GM23338 (cell line): ENCODE data around the gene MMAB. TPM values are rescaled to one million over a fixed set of nuclear protein-coding genes. Genes with fewer than 3 reads are reported as not detected.

Experiments used
- ATAC-seq: fragments of 200-7000 bp; cut with Tn5 transposase; 3 replicates; pipeline ENCODE4 v1.9.1; 2020
- DNase-seq: peaks from one replicate; pipeline ENCODE4 v3.0.0-alpha.2; 2015; ENCODE audit warnings: low spot score
- H2AFZ ChIP-seq: fragments of 200-600 bp; sonication (generic); 2 replicates; pipeline ENCODE4 v1.8.0; 2016; ENCODE audit warnings: antibody characterized with exemption, mild to moderate bottlenecking, moderate library complexity
- H3F3A ChIP-seq: fragments of 200-600 bp; sonication (generic); replicated peaks from 2 replicates; pipeline ENCODE4 v1.8.0; 2017; ENCODE audit warnings: antibody characterized with exemption, mixed run types, low read depth
- H3K27ac ChIP-seq: fragments of 200-600 bp; sonication (generic); 2 replicates; pipeline ENCODE4 v1.6.1; 2016; ENCODE audit warnings: low read depth
- H3K27me3 ChIP-seq: fragments of 200-600 bp; sonication (generic); 2 replicates; pipeline ENCODE4 v1.8.0; 2016; ENCODE audit warnings: mild to moderate bottlenecking, mixed run types, moderate library complexity; ENCODE audit not compliant: insufficient read depth
- H3K36me3 ChIP-seq: fragments of 200-600 bp; sonication (generic); 2 replicates; pipeline ENCODE4 v1.8.0; 2016; ENCODE audit warnings: mild to moderate bottlenecking; ENCODE audit not compliant: insufficient read depth
- H3K4me1 ChIP-seq: fragments of 200-600 bp; sonication (generic); 2 replicates; pipeline ENCODE4 v1.8.0; 2016; ENCODE audit warnings: mild to moderate bottlenecking, moderate library complexity; ENCODE audit not compliant: insufficient read depth
- H3K4me2 ChIP-seq: fragments of 200-600 bp; sonication (generic); 2 replicates; pipeline ENCODE4 v1.7.1; 2017; ENCODE audit warnings: mixed run types
- H3K4me3 ChIP-seq: fragments of 200-600 bp; sonication (generic); 2 replicates; pipeline ENCODE4 v1.6.1; 2016; ENCODE audit warnings: mixed run types
- H3K79me2 ChIP-seq: fragments of 200-600 bp; sonication (generic); replicated peaks from 2 replicates; pipeline ENCODE4 v1.8.0; 2017; ENCODE audit warnings: mild to moderate bottlenecking; ENCODE audit not compliant: insufficient read depth
- H3K9me2 ChIP-seq: fragments of 200-600 bp; sonication (generic); 2 replicates; pipeline ENCODE4 v1.8.0; 2017; ENCODE audit not compliant: insufficient read depth
- H4K20me1 ChIP-seq: fragments of 200-600 bp; sonication (generic); replicated peaks from 2 replicates; pipeline ENCODE4 v1.8.0; 2017; ENCODE audit warnings: mild to moderate bottlenecking; ENCODE audit not compliant: insufficient read depth
- H3K27ac Mint-ChIP-seq: 2 replicates; pipeline ENCODE4 v1.8.0; 2020; ENCODE audit warnings: inconsistent platforms, mild to moderate bottlenecking, moderate library complexity, mixed read lengths
- H3K27me3 Mint-ChIP-seq: 3 replicates; pipeline ENCODE4 v1.8.0; 2022; ENCODE audit warnings: low read depth, mild to moderate bottlenecking, moderate library complexity, mixed read lengths, inconsistent platforms; ENCODE audit not compliant: insufficient read depth, poor library complexity
- H3K36me3 Mint-ChIP-seq: 3 replicates; pipeline ENCODE4 v1.8.0; 2021; ENCODE audit warnings: low read depth, mild to moderate bottlenecking, inconsistent platforms, moderate library complexity, mixed read lengths
- H3K4me1 Mint-ChIP-seq: 3 replicates; pipeline ENCODE4 v1.8.0; 2020; ENCODE audit warnings: mild to moderate bottlenecking, inconsistent platforms, mixed read lengths
- H3K4me3 Mint-ChIP-seq: 3 replicates; pipeline ENCODE4 v1.8.0; 2021; ENCODE audit warnings: moderate library complexity, mild to moderate bottlenecking, inconsistent platforms, mixed read lengths
- H3K9me3 Mint-ChIP-seq: 3 replicates; pipeline ENCODE4 v1.8.0; 2020; ENCODE audit warnings: moderate library complexity, mild to moderate bottlenecking, inconsistent platforms, mixed read lengths
- CREB1 ChIP-seq: fragments of 250-450 bp; sonication (Bioruptor Pico); IDR thresholded peaks from 2 replicates; pipeline ENCODE4 v1.5.0; 2020; ENCODE audit warnings: low read depth, mild to moderate bottlenecking, moderate library complexity
- EZH2 ChIP-seq: fragments of 200-600 bp; sonication (generic); IDR thresholded peaks from one replicate; pipeline ENCODE4 v1.8.0; 2017; ENCODE audit warnings: antibody characterized with exemption, mild to moderate bottlenecking, low read depth; ENCODE audit not compliant: unreplicated experiment
- EZH2phosphoT487 ChIP-seq: fragments of 200-600 bp; sonication (generic); IDR thresholded peaks from one replicate; pipeline ENCODE4 v1.8.1; 2018; ENCODE audit warnings: antibody characterized with exemption; ENCODE audit not compliant: unreplicated experiment
- POLR2AphosphoS5 ChIP-seq: IDR thresholded peaks from 2 replicates; pipeline ENCODE4 v1.6.1; 2016; ENCODE audit warnings: antibody characterized with exemption, low read depth
- STAT1 ChIP-seq: IDR thresholded peaks from one replicate; pipeline ENCODE4 v1.6.1; 2016; ENCODE audit warnings: antibody characterized with exemption; ENCODE audit not compliant: unreplicated experiment
- ZNF331 ChIP-seq: fragments of 250-450 bp; sonication (Bioruptor Pico); IDR thresholded peaks from 2 replicates; pipeline ENCODE4 v1.5.0; 2020; ENCODE audit warnings: low read depth, mild to moderate bottlenecking, moderate library complexity
- polyA plus RNA-seq: library from polyadenylated mRNA; unstranded; fragments of >200 nt; fragmentation: Nextera tagmentation; extraction: Ambion mirVana; gene quantifications from 2 replicates; pipeline ENCODE4 v1.2.1, GENCODE V29; 2016
- total RNA-seq: library from RNA; depleted of rRNA; stranded (reverse); fragments of >200 nt; shearing (Covaris generic); gene quantifications from 2 replicates; pipeline ENCODE4 v1.2.3, GENCODE V29; 2014
- TF ChIP-seq, protein P1 (sequence below), 2 experiments: fragments of 200-600 bp in 1 of 2; sonication (generic) in 1 of 2; conservative IDR thresholded peaks; 2 replicates each; pipeline versions ENCODE4 v1.5.1 to v1.6.1; 2016 to 2017; ENCODE audit warnings: antibody characterized with exemption in 2 of 2, low read depth in 2 of 2, mild to moderate bottlenecking in 2 of 2, moderate library complexity in 1 of 2
- TF ChIP-seq, protein P2 (sequence below): fragments of 250-450 bp; sonication (Bioruptor Pico); IDR thresholded peaks from 2 replicates; pipeline ENCODE4 v1.5.0; 2020; ENCODE audit warnings: mild to moderate bottlenecking, moderate library complexity
- TF ChIP-seq, protein P3 (sequence below): IDR thresholded peaks from 2 replicates; pipeline ENCODE4 v1.6.1; 2016; ENCODE audit warnings: antibody characterized with exemption

MMAB gene
- total and polyA plus RNA-seq, 2 experiments from 2014 or later, result 24.7 to 38.5 TPM

DNA sequence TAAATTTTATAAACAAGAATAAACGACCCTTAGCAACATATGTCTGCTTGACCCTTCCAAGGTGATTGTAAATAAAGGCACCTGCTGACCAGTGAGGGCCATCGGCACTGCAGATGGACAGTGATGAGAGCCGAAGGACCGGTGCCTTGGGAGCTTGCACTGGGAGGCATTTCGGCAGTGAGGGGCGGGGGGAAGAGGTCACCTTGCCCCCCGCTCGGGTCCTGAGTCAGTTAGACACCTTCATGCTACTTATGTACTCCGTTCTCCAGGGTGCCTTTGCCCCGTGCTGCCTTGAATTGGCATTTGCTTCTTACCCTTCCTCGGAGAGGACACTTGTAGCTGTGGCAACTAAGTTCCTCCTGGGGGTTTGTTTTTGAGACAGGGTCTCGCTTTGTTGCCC is 23.0 kb downstream of the MMAB start:
- Histone ChIP-seq H4K20me1 (no peaks in the 10 kb centered on the region), H3K36me3 (no peaks in the 10 kb centered on the region), H3F3A (no peaks in the 10 kb centered on the region), H2AFZ (no peak overlapping the region), H3K9me2 (no peaks in the 10 kb centered on the region), H3K4me1 (no peaks in the 10 kb centered on the region), H3K4me2 (no peak overlapping the region), H3K79me2 (no peaks in the 10 kb centered on the region), H3K4me3 (no peak overlapping the region), H3K27me3 (no peaks in the 10 kb centered on the region), H3K27ac (no peak overlapping the region)
- Mint-ChIP-seq H3K27me3 (peaks cover 7% of the 10 kb centered on the region), H3K27ac (no peak overlapping the region), H3K4me1 (no peaks in the 10 kb centered on the region; the same call in 2 of the 3 replicates), H3K36me3 (no peaks in the 10 kb centered on the region), H3K9me3 (no peaks in the 10 kb centered on the region), H3K4me3 (no peak overlapping the region)
- DNase-seq, result no peak
- no peak for ATAC-seq
- no peak for TF ChIP-seq POLR2AphosphoS5
- TF ChIP-seq EZH2, result no peak
- no peak for TF ChIP-seq CREB1 (CRISPR knock-in tag)
- no peak for TF ChIP-seq EZH2phosphoT487
- TF ChIP-seq, protein P1, sequence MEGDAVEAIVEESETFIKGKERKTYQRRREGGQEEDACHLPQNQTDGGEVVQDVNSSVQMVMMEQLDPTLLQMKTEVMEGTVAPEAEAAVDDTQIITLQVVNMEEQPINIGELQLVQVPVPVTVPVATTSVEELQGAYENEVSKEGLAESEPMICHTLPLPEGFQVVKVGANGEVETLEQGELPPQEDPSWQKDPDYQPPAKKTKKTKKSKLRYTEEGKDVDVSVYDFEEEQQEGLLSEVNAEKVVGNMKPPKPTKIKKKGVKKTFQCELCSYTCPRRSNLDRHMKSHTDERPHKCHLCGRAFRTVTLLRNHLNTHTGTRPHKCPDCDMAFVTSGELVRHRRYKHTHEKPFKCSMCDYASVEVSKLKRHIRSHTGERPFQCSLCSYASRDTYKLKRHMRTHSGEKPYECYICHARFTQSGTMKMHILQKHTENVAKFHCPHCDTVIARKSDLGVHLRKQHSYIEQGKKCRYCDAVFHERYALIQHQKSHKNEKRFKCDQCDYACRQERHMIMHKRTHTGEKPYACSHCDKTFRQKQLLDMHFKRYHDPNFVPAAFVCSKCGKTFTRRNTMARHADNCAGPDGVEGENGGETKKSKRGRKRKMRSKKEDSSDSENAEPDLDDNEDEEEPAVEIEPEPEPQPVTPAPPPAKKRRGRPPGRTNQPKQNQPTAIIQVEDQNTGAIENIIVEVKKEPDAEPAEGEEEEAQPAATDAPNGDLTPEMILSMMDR (conservative IDR thresholded peaks at IDR 0.05; ENCODE audit: low read depth in 2 of 2), result no peak

DNA sequence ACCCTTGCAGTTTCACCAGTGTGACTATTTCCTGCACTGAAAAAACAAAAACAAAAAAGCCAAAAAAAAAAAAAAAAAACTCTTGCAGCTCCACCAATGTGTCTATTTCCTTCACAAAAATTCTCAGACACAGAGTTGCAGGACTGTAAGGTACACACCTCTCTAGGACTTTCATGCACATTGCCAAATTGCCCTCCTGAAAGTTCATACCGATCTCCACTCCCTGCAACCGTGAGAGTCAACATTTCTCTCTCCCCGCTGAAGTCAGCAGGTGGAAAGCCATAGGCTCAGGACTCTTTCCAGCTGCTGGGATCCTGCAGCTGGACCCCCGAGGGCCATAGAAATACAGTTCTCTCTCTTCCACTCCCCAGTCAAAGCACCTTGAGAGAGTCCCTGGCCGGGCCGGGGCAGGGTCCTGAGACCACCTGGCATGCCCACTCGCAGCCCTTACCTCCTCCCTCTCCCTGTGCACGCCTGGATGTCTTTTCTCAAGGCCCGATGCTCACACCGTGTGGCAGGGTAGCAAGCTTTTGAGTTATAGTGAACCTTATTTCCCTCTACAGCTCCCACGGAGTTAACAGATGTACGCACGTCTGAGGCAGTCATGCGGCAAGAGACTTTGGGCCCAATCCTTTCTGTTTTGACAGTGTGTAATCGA is 23.6 kb downstream of the MMAB start:
- H3K36me3 Mint-ChIP-seq, result no peaks in the 10 kb centered on the region
- Histone ChIP-seq H3K36me3 (no peaks in the 10 kb centered on the region), H3K4me2 (no peak overlapping the region), H3K4me3 (no peak overlapping the region), H3K79me2 (no peaks in the 10 kb centered on the region), H2AFZ (no peak overlapping the region), H3K4me1 (no peaks in the 10 kb centered on the region), H3K27me3 (no peaks in the 10 kb centered on the region), H3F3A (no peaks in the 10 kb centered on the region), H3K27ac (no peak overlapping the region), H4K20me1 (no peaks in the 10 kb centered on the region), H3K9me2 (no peaks in the 10 kb centered on the region)
- ATAC-seq, result no peak; the same call in 1 of the 3 replicates
- no peak overlapping the region for H3K4me3 Mint-ChIP-seq
- no peak for DNase-seq
- no peaks in the 10 kb centered on the region for H3K9me3 Mint-ChIP-seq
- H3K27ac Mint-ChIP-seq, result no peak overlapping the region
- H3K4me1 Mint-ChIP-seq, result no peaks in the 10 kb centered on the region; the same call in 2 of the 3 replicates
- peaks cover 7% of the 10 kb centered on the region for H3K27me3 Mint-ChIP-seq
- TF ChIP-seq ZNF331 (CRISPR knock-in tag), result no peak
- TF ChIP-seq, protein P2, sequence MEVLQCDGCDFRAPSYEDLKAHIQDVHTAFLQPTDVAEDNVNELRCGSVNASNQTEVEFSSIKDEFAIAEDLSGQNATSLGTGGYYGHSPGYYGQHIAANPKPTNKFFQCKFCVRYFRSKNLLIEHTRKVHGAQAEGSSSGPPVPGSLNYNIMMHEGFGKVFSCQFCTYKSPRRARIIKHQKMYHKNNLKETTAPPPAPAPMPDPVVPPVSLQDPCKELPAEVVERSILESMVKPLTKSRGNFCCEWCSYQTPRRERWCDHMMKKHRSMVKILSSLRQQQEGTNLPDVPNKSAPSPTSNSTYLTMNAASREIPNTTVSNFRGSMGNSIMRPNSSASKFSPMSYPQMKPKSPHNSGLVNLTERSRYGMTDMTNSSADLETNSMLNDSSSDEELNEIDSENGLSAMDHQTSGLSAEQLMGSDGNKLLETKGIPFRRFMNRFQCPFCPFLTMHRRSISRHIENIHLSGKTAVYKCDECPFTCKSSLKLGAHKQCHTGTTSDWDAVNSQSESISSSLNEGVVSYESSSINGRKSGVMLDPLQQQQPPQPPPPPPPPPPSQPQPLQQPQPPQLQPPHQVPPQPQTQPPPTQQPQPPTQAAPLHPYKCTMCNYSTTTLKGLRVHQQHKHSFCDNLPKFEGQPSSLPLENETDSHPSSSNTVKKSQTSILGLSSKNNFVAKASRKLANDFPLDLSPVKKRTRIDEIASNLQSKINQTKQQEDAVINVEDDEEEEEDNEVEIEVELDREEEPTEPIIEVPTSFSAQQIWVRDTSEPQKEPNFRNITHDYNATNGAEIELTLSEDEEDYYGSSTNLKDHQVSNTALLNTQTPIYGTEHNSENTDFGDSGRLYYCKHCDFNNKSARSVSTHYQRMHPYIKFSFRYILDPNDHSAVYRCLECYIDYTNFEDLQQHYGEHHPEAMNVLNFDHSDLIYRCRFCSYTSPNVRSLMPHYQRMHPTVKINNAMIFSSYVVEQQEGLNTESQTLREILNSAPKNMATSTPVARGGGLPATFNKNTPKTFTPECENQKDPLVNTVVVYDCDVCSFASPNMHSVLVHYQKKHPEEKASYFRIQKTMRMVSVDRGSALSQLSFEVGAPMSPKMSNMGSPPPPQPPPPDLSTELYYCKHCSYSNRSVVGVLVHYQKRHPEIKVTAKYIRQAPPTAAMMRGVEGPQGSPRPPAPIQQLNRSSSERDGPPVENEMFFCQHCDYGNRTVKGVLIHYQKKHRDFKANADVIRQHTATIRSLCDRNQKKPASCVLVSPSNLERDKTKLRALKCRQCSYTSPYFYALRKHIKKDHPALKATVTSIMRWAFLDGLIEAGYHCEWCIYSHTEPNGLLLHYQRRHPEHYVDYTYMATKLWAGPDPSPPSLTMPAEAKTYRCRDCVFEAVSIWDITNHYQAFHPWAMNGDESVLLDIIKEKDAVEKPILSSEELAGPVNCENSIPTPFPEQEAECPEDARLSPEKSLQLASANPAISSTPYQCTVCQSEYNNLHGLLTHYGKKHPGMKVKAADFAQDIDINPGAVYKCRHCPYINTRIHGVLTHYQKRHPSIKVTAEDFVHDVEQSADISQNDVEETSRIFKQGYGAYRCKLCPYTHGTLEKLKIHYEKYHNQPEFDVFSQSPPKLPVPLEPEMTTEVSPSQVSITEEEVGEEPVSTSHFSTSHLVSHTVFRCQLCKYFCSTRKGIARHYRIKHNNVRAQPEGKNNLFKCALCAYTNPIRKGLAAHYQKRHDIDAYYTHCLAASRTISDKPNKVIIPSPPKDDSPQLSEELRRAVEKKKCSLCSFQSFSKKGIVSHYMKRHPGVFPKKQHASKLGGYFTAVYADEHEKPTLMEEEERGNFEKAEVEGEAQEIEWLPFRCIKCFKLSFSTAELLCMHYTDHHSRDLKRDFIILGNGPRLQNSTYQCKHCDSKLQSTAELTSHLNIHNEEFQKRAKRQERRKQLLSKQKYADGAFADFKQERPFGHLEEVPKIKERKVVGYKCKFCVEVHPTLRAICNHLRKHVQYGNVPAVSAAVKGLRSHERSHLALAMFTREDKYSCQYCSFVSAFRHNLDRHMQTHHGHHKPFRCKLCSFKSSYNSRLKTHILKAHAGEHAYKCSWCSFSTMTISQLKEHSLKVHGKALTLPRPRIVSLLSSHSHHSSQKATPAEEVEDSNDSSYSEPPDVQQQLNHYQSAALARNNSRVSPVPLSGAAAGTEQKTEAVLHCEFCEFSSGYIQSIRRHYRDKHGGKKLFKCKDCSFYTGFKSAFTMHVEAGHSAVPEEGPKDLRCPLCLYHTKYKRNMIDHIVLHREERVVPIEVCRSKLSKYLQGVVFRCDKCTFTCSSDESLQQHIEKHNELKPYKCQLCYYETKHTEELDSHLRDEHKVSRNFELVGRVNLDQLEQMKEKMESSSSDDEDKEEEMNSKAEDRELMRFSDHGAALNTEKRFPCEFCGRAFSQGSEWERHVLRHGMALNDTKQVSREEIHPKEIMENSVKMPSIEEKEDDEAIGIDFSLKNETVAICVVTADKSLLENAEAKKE, result no peak
- TF ChIP-seq, protein P3, sequence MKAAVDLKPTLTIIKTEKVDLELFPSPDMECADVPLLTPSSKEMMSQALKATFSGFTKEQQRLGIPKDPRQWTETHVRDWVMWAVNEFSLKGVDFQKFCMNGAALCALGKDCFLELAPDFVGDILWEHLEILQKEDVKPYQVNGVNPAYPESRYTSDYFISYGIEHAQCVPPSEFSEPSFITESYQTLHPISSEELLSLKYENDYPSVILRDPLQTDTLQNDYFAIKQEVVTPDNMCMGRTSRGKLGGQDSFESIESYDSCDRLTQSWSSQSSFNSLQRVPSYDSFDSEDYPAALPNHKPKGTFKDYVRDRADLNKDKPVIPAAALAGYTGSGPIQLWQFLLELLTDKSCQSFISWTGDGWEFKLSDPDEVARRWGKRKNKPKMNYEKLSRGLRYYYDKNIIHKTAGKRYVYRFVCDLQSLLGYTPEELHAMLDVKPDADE, result no peak
- no peak for TF ChIP-seq STAT1
- TF ChIP-seq EZH2phosphoT487, result no peak
